ENCODE data around the gene URB1.

- TF ChIP-seq POLR2A (IDR thresholded peaks at IDR 0.05; ENCODE audit: low read length) = no peak
- TF ChIP-seq GATA1 (IDR thresholded peaks at IDR 0.05; ENCODE audit: low read depth, low read length) = no peak
These were observed 92.6 kb downstream of the URB1 start for GRCh38 chr21:32300117-32300681.

Measured in erythroblast (primary cell).